HG03439 (cell line): Measurements from ENCODE around the gene MOG.
"Not testable (repeated sequence)": the region's sequence is repeated elsewhere in the genome, so short reads cannot be mapped to it uniquely, and the experiment has no call there.

ENCODE experiments used
- ATAC-seq: cut with Tn5 transposase; IDR thresholded peaks from one replicate; pipeline ENCODE4 v1.9.1; 2021; ENCODE audit warnings: mild to moderate bottlenecking, moderate library complexity; ENCODE audit not compliant: unreplicated experiment

Gene MOG

DNA sequence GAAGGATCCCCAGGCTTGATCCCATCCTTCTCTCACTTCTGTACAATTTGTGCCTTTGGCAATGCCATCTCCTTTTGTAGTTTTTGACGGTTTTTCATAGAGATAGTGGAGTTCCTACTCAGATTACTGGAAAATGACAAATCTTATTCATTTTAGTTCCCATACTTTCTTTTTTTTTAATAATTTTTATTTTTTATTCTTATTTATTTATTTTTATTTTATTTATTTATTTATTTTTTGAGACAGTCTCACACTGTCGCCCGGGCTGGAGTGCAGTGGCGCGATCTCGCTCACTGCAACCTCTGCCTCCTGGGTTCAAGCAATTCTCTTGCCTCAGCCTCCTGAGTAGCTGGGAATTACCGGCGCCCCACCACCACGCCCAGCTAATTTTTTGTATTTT, 19.6 kb upstream of the MOG start:
- no peak for ATAC-seq

DNA sequence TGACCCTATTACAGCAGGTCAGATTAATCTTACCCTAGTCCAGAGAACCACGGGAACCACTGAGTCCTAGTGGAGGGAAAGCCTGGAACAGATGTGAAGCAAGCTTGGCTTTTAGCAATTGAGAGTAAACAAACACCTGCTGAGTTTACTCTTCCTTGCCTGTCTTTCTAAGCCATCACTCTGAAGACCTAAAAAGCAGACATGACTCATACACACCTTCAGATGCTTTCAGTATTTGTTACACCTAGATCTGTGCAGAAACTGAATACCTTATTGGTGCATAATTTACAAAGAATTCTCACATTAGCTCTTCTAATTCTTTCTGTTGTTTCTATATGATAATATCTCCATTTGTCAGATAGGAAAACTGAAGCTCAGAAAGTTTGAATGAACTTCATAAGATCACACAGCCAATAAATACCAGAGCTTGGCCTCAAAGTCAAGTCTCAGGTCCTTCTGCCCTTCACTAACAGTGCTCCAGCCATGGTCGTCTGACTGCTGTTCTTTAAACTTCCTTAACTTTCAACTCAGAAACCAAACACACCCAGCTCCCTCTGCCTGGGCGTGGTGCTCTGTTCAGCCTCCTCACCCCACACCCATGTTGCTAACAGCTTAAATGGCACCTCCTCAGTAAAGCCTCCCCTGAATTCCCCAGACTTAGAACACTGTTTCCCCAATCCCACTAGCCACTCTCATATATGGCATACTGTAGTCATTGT, 15.3 kb upstream of the MOG start:
- no peak for ATAC-seq

DNA sequence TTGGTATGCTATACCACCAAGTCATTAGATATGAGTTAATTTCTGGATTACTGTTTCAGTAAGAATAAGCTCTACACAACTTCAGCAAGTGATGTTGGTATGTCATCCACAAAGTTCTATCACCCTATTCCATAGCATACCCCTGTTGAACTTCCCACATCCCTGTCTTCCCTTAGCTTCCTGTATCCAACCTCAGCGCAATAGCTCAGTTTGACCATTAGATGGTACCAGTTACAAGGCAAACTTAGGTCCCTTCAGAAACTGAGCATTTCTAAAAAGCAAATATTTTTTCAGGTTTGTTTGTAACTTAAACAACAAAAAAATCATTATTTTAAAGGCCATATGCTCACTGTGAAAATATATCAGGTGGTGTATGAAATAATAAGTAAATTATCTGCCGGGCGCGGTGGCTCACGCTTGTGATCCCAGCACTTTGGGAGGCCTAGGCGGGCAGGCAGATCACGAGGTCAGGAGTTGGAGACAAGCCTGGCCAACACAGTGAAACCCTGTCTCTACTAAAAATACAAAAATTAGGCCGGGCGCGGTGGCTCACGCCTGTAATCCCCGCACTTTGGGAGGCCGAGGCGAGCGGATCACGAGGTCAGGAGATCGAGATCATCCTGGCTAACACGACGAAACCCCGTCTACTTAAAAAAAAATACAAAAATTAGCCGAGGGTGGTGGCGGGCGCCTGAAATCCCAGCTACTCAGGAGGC, 8.8 kb upstream of the MOG start:
- ATAC-seq = no peak

DNA sequence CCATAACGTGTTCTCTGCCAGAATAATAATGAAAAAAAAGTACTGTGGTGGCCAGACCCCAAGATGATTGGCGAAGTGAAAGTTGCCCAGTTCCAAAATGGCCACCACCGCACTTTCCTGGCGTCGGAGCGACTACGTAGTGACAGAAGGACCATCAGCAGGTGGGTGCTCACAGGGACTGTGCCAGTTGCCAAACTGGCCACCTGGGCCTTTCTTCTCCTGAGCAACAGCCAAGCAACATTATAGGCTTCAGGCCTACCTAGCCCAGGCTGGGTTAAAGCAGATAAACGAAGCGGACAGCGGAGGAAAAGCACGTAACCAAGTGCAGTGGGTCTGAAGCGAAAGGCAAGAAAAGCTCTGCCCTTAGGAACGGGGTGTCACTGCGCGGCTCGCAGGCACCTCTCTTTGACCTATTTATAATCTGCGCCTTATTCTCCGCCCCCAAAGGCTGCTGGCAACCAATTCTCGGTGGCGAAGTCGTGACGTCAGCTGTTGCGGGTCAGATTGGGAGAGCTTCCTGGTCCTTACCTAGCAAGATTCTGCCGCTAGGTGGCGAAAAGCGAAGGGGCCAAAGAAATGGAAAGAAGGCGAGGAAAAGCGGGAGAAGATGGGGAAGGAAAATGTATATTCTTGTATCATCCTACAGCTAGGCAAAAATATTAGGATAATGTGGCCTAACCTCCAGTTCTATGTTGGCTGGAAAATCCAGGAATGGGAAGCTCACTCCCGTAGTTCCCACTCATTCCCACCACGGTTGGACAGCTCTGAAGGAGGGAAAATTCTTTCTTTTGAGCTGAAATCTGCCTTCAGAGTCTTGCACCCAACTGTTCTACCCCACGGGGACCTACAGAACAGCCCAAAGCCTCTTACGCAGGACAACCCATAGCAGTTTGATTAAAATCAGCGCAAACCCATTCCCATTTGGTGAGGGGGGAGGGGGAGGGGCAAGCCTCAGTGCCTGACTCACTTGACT, 6.9 kb upstream of the MOG start:
- ATAC-seq = peak; percentile 95

DNA sequence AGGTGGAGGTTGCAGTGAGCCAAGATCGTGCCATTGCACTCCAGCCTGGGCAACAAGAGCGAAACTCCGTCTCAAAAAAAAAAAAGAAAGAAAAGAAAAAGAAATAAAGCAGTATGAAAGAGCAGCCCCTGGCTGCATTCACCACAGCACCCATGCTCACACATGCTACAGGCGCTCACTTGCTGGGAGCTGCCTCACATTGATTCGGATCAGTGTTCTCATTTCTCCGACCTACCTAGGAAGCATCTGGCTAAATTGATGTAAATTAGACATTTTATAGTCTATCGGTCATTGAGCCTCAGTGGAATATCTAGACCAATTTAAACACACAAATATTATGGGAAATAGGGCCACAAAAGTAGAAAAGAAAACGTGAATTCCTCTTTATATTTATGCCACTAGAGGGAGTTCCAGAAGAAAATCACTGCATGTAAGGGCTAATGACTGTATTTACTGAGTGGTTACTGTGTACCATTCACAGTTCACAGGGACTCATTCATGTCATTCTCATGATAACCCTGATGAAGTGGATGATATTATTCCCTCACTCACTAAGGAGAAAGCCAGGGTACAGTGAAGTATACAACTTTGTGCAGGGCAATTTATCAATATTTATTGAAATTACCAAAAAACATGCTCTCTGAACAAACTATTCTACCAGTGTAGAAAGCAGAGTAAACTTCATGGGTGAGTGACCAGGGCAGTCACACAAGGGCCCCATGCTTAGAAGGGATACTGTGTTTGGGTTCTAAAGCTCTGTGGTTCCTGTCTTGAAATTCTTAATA, 5.3 kb upstream of the MOG start:
- no peak for ATAC-seq

DNA sequence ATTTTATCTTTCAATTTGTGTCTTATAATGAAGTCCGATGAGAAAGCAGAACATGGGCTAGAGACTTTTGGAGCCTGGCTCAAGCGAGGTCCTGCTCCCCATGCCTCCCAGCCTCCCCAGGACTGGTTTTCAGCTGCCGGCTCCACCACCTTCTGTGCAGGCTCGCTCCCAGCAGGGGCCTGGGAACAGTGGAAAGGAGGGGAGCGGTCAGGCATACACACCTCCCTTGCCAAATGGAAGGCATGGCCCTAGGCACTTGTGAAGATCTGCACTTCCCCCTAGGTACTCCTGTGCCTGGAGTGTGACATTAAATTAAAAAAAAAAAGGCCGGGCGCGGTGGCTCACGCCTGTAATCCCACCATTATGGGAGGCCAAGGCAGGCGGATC, 4.7 kb upstream of the MOG start:
- no peak for ATAC-seq

DNA sequence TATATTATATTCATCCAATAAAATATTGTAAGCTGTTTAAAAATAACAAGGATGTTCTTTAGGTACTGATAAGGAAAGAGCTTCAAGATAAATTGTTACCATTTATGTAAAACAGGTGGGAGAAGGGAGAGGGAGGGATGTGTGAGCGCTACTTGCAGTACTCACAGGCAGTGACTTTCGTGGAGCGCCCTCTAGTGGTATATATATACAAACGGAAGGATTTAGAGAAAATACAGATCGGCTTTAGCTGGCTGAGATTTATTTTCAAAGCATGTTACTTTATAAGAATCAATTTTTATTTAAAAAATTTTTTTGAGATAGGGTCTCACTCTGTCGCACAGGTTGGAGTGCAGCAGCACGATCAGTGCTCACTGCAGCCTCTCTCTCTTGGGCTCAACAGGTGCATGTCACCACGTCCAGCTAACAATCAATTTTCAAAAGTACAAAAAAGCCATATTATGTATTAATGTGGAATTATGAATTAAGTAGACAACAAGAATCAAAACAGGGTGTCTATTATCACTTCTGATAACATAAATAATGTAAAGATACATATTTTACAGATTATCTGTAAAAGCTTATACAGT, 3.3 kb upstream of the MOG start:
- no peak for ATAC-seq

DNA sequence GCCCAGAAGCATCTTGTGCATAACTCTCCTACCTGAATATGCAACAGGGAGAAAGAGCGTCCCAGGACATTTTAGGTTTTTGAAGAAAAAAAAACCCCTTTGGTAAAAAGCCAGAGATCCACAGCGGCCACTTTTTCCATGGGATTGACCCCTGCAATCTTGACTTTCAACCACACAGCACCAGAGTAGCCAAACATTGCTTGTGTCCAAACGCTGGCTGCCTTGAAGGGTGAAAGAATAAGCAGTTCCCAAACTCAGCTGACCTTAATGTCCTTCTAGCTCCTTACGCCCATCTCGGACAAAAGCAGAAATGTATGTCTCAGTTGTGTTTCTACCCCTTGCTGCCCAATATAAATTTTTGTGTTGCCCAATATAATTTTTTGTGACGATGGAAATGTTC, 1.2 kb upstream of the MOG start:
- no peak for ATAC-seq

DNA sequence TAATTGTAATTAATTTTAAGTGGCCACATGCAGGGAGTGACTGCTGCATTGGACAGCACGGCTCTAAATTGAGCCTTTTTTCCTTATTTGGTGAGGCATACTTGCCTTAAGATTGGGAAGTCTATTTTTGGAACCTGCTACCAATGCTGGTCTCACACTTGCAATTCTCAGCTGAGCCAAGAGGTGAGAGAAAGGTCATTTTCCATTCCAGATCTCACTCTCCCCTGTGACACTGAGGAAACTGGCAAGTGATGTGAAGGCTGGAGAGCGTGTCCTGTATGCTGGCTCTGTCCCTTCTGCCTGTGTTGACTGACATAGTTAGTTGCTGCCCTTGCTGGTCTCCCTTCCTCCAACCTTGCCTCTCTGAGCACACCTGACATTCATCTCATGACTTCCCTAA, 735 bp upstream of the MOG start:
- no peak for ATAC-seq

DNA sequence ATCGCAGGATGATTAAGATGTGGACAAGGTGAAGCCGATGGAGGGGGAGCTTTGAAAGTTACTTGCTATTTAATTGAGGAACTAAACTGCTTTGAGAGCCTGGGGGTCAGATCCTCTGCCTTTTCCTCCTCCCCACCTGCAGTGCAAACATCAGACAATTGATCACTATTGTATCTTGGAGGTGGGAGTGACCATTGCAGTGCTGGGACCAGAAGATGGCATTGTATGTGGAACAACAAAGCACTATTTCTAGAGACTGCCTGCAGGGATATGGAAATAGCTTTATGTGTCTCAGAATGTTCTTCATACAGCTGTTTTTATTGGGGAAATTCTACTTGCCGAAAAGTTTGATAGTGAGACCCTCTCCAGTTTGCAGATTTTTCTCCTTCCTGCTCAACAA, 4.2 kb downstream of the MOG start:
- ATAC-seq = no peak

DNA sequence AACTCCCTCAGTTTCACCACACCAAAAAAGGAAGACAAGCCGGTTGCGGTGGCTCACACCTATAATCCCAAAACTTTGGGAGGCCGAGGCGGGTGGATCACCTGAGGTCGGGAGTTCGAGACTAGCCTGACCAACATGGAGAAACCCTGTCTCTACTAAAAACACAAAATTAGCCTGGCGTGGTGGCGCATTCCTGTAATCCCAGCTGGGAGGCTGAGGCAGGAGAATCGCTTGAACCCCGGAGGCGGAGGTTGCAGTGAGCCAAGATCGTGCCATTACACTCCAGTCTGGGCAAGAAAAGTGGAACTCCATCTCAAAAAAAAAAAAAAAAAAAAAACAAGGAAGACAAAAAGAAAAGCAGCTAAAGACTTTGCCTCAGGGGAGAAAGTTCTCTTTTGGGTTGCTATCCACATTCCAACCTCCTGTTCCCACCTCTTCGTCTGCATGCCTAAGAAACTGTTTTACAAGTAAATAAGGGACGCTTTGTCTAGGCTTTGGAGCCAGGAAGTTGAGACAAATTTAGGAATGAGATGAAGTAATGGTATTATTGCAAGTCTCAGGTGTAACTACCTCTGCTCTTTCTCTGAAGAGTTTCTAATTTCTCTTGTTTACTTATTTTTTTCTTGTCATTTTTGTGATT, 4.7 kb downstream of the MOG start:
- ATAC-seq = not testable (repeated sequence)

DNA sequence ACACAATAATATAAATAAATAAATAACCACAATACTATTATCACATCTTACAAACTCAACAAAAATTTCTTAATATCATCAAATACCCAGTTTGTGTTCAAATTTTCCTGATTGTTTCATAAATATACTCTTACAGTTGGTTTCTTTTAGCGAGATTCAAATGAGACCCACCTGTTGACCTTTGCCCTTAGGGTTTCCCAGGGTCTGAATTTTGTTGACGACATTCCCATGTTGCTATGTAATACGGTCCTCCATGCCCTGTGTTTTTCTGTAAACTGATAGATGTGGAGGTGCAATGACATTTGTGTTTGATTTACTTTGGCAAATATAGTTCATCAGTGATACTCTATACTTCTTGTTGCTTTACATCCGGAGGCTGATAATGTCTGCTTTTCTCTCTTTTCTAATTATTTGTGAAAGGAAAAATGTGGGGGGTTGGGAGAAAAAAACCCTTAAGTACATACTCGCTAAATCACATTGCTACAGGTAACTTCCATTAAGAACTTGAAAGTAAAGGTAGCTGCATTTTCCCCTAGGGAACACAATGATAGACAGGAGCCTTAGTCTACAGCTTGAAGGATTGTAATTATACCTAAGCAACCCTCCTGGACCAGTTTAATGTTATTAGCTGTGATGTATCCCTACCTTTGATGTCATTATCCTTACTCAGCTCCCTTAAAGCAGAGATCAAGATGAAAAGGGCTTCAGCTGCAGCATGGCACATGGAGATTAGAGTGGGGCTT, 6.6 kb downstream of the MOG start:
- ATAC-seq = no peak

DNA sequence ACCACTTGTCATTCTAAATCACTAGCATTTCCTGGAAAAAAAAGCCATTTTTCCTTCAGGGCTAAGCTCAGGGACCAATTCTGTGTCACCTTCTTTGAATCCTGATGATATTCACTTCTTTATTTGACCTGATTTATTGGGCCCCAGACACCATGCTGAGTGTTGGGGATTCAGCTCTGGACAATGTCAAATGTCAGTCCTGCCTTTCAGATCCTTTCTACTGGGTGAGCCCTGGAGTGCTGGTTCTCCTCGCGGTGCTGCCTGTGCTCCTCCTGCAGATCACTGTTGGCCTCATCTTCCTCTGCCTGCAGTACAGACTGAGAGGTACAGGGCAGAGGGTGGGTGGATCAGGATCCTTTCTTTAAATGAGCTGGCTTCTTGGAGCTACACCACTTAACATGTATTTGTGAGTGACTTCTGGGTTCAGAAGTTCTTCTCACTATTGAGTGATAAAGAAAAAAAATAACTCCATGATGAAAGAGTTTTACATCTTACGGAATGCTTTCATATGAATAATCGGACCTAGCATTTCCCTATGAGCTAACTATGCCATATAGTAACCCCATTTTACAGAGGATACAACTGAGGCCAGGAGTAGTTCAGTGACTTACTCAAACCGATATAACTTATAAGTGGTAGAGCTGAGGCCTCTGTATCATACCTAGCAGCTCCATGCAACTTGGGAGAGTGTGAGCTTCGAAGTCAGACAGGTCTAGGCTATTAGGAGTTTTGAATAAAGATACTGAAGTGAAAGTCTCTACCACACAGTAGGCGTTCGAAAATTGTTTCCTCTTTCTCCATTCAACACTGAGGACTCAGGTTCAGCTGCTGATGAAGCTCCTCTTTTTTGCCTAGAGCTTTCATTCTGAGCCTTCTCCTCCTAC, 9.3 kb downstream of the MOG start:
- ATAC-seq = no peak

DNA sequence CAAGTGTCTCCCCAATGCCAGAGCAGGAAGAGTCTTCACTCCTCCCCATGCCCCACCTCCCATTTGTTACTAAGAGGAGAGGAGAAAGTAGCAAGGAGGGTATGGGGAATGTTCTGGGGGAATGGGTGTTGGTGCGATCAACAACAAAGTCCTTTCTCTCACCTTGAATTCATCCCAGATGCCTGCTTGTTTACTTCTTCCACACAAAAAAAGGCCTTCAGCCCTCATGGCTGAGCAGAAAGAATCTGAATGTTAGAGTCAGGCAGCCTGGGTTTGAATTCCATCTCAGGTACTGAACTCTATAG, 9.9 kb downstream of the MOG start:
- ATAC-seq = no peak

DNA sequence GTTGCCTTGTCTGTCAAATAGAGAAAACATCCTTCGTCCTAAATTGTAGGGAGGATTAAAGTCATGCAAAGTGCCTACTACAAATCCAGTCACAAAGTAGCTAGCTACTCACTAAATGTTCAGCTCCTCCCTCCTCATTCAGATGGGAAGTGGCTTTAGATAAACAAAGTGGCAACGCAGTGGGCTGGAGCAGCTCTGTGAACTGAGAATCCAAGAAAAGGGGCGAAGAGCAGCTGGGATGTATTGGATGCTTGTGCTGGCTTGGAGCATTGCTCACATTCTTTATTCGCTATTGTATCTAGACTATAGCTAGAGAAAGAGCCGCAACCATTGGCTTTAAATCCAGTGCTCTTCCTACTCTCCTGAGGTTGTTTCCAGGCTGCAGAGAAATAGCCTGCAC, 10.3 kb downstream of the MOG start:
- no peak for ATAC-seq

DNA sequence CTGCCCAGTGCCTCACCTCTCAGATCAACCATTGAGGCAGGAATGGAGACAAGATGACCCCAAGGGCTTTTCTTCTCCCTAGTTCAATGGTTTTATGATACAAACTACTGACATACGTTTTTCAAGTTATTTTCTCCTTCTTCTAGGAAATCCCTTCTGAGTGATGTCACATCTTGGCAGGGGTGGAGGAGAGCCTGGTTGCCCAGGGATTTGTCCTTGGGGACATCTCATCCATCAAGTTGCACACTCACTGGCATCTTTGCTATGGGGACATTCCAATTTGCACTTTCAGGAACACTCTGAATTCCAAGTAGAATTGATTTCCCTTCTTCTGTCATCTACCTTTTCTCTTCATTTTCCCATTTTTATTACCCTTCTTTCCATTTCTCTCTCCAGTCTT, 14.1 kb downstream of the MOG start:
- no peak for ATAC-seq

DNA sequence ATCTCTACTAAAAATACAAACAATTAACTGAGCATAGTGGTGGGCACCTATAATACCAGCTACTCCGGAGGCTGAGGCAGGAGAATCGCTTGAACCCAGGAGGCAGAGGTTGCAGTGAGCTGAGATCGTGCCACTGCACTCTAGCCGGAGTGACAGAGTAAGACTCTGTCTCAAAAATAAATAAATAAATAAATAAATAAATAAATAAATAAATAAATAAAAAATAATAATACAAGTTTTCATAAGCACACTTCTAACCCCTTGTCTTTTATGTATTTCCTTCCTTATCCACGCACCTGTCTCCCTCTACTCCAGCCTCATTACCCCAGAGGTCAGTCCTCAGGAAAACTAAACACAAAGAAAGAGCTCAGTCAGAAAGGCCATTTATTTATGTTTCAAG, 15.2 kb downstream of the MOG start:
- not testable (repeated sequence) for ATAC-seq

DNA sequence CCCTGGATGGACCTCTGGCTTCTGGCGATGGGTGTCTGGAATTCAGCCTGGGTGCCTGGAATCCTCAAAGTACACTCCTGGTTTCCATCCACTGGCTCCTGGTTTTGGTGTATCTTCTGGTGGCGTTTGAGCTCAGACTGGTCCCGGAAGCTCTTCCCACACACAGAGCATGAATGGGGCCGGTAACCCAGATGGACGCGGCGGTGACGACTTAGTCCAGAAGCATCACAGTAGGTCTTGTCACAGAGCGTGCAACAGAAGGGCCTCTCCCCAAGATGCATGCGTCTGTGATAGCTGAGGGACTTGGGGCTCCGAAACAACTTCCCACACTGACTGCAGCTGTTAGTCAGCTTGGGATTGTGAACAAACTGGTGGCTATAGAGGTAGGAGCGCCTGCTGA, 16.3 kb downstream of the MOG start:
- ATAC-seq = no peak

DNA sequence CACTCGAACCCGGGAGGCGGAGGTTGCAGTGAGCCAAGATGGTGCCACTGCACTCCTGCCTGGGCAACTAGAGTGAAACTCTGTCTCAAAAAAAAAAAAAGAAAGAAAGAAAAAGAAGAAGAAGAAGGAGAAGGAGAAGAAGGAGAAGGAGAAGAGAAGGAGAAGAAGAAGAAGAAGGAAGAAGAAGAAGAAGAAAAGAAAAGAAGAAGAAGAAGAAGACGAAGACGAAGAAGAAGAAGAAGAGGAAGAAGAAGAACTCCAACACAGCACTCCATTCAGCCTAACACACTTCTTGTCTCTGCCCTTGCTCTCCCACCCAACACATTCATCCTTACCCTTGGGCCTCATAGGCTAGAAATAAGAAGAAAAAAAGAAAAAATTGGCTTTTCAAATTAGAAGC, 17.1 kb downstream of the MOG start:
- no peak for ATAC-seq
